ENCODE results near the gene SP5.

- TF ChIP-seq CTCF (conservative IDR thresholded peaks at IDR 0.05; ENCODE audit: low read depth, low read length): no peak
- no peak for TF ChIP-seq EZH2 (IDR thresholded peaks at IDR 0.05; ENCODE audit: low read length, unreplicated experiment)
These were observed 24.5 kb upstream of the SP5 start for GRCh38 chr2:170690640-170691039.
